Glutamatergic neuron (in vitro differentiated cells): Measurements from ENCODE around the gene PPARD. TPM values are rescaled to one million over a fixed set of nuclear protein-coding genes. Genes with fewer than 3 reads are reported as not detected.

ENCODE experiments used
- DNase-seq: peaks from one replicate; pipeline ENCODE4 v3.0.0; 2022
- H3K27ac Mint-ChIP-seq: one replicate; pipeline ENCODE4 v1.8.0; 2020; ENCODE audit warnings: mild to moderate bottlenecking, mixed read lengths, inconsistent platforms; ENCODE audit not compliant: unreplicated experiment
- H3K27me3 Mint-ChIP-seq: one replicate; pipeline ENCODE4 v1.8.0; 2020; ENCODE audit warnings: mild to moderate bottlenecking, moderate library complexity, mixed read lengths, inconsistent platforms; ENCODE audit not compliant: unreplicated experiment
- H3K36me3 Mint-ChIP-seq: one replicate; pipeline ENCODE4 v1.8.0; 2020; ENCODE audit warnings: mild to moderate bottlenecking, mixed read lengths, inconsistent platforms; ENCODE audit not compliant: unreplicated experiment
- H3K4me1 Mint-ChIP-seq: one replicate; pipeline ENCODE4 v1.8.0; 2020; ENCODE audit warnings: mild to moderate bottlenecking, low read depth, mixed read lengths, inconsistent platforms; ENCODE audit not compliant: unreplicated experiment
- H3K4me3 Mint-ChIP-seq: one replicate; pipeline ENCODE4 v1.8.0; 2020; ENCODE audit warnings: mild to moderate bottlenecking, mixed read lengths, inconsistent platforms; ENCODE audit not compliant: unreplicated experiment
- H3K9me3 Mint-ChIP-seq: one replicate; pipeline ENCODE4 v1.8.0; 2020; ENCODE audit warnings: mild to moderate bottlenecking, moderate library complexity, mixed read lengths, inconsistent platforms; ENCODE audit not compliant: unreplicated experiment
- CTCF ChIP-seq: fragments of 200-600 bp; sonication (generic); IDR thresholded peaks from one replicate; pipeline ENCODE4 v1.5.0; 2021; ENCODE audit not compliant: partially characterized antibody, unreplicated experiment
- microRNA-seq: library from miRNA; unstranded; fragments of <30 nt; microRNA quantifications from one replicate; pipeline ENCODE4, GENCODE V29; 2020; ENCODE audit not compliant: unreplicated experiment
- total RNA-seq: library from RNA; stranded (reverse); fragmentation: NEBNext Ultra II Directional; extraction: Animal tissue kit (Norgen Biotek cat#: 25700); gene quantifications from one replicate; pipeline ENCODE4 v1.2.1, GENCODE V29; 2021; ENCODE audit not compliant: unreplicated experiment

The PPARD gene
- total RNA-seq, 1 donor from 2014 or later = 37.5 TPM

DNA sequence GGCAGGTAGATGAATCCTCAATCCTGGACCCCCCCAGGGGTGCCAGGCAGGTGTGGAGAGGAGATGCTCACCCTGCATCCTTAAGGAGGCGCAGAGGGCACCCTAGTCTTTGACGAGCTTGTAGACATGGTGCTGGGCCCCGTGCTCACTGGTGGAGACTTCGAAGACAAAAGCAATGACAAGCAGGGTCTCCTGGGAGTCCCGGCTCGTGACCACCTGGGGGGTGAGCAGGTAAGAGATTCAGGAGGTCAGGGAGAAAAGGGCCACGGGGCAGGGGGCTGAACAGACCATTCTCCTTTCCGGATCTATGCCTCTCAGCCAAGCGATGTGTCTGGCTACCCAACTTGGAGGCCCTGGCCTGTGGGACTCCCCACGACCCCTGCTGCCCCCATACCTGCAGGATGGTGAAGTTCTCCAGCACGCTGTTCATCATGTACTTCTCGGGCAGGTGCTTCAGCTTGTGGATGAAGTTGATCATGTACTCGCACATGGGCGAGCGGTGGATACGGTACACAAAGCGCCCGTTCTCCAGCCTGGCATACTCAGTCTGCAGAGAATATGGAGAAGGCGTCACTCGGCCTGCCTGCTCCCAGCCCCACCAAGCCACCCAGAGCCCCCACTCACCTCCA is 132.7 kb downstream of the PPARD start:
- peaks cover 2% of the 10 kb centered on the region for H3K9me3 Mint-ChIP-seq
- no peak overlapping the region for H3K27ac Mint-ChIP-seq
- DNase-seq = no peak
- H3K36me3 Mint-ChIP-seq = no peaks in the 10 kb centered on the region
- no peak overlapping the region for H3K4me3 Mint-ChIP-seq
- peaks cover 4% of the 10 kb centered on the region for H3K27me3 Mint-ChIP-seq
- peaks cover 10% of the 10 kb centered on the region for H3K4me1 Mint-ChIP-seq
- TF ChIP-seq CTCF = no peak

DNA sequence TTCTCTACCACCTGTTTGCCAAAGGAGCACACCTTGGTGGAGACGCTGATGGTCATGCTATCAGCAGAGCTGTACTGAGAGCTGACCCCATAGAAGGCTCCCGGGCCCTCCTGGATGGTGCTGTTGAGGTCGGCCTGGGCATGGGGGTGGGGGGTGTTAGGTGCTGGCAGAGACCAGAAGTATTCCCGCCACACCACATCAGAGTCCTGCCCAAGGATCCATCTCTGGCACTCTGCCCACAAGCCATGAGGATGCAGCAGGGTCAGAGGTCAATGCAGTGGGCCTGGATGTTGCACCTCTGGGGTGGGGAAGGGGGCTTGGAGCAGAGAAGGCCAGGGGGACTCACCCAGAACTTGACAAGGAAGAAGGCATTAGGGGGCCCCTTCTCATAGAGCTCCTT is 133.2 kb downstream of the PPARD start:
- Mint-ChIP-seq H3K27me3 (peaks cover 4% of the 10 kb centered on the region), H3K4me1 (peaks cover 6% of the 10 kb centered on the region), H3K27ac (no peak overlapping the region), H3K36me3 (no peaks in the 10 kb centered on the region), H3K4me3 (no peak overlapping the region), H3K9me3 (peaks cover 2% of the 10 kb centered on the region)
- DNase-seq = no peak
- no peak for TF ChIP-seq CTCF

- no peak for DNase-seq
- H3K9me3 Mint-ChIP-seq = peaks cover 2% of the 10 kb centered on the region
- peaks cover 5% of the 10 kb centered on the region for H3K27me3 Mint-ChIP-seq
- TF ChIP-seq CTCF = no peak
- H3K4me1 Mint-ChIP-seq = peaks cover 6% of the 10 kb centered on the region
- no peak overlapping the region for H3K4me3 Mint-ChIP-seq
- no peaks in the 10 kb centered on the region for H3K36me3 Mint-ChIP-seq
- no peak overlapping the region for H3K27ac Mint-ChIP-seq
Measured at GRCh38 chr6:35476004-35476403, 133.6 kb downstream of the PPARD start.

- Mint-ChIP-seq H3K36me3 (no peaks in the 10 kb centered on the region), H3K27ac (no peak overlapping the region), H3K4me3 (no peak overlapping the region), H3K9me3 (peaks cover 2% of the 10 kb centered on the region), H3K4me1 (peaks cover 9% of the 10 kb centered on the region), H3K27me3 (peaks cover 6% of the 10 kb centered on the region)
- TF ChIP-seq CTCF = no peak
- no peak for DNase-seq
Measured at GRCh38 chr6:35477028-35477427, 134.7 kb downstream of the PPARD start.

Small RNAs within 50 kb of the gene (microRNA-seq; reads per million reads assigned to microRNA genes)
- gene MIR7111 = 9.8 reads per million, percentile 47 among the genes with 10 or more reads in this experiment

Other genes with a start within 250 kb of the PPARD start
- not detected for gene TCP11, start 201.2 kb upstream of the PPARD start, total RNA-seq
- 0.25 TPM for gene SCUBE3, start 128.6 kb upstream of the PPARD start, total RNA-seq
- 38.3 TPM for gene ZNF76, start 82.8 kb upstream of the PPARD start, total RNA-seq
- gene DEF6, start 44.7 kb upstream of the PPARD start, total RNA-seq = 1.8 TPM
- gene FANCE, start 109.8 kb downstream of the PPARD start, total RNA-seq = 33.4 TPM
- gene RPL10A, start 125.8 kb downstream of the PPARD start, total RNA-seq = 690 TPM
- 50.0 TPM for gene TEAD3, start 154.5 kb downstream of the PPARD start, total RNA-seq
- not detected for gene TULP1, start 170.3 kb downstream of the PPARD start, total RNA-seq